Activated naive CD8-positive, alpha-beta T cell treated with anti-CD3 and anti-CD28 coated beads for 36 hours (primary cell): ENCODE measurements around the gene CHD1L. TPM values are rescaled to one million over a fixed set of nuclear protein-coding genes. Genes with fewer than 3 reads are reported as not detected.
"Not testable (repeated sequence)": the region's sequence is repeated elsewhere in the genome, so short reads cannot be mapped to it uniquely, and the experiment has no call there.

Source experiments
- DNase-seq: peaks from one replicate; pipeline ENCODE4 v3.0.0; 2021
- H3K27ac Mint-ChIP-seq: one replicate; pipeline ENCODE4 v1.8.0; 2022; ENCODE audit warnings: mild to moderate bottlenecking, moderate library complexity, mixed read lengths
- H3K27me3 Mint-ChIP-seq: one replicate; pipeline ENCODE4 v1.8.0; 2022; ENCODE audit warnings: mild to moderate bottlenecking, mixed read lengths
- H3K36me3 Mint-ChIP-seq: one replicate; pipeline ENCODE4 v1.8.0; 2021; ENCODE audit warnings: mild to moderate bottlenecking, mixed read lengths
- H3K4me1 Mint-ChIP-seq: one replicate; pipeline ENCODE4 v1.8.0; 2021; ENCODE audit warnings: mixed read lengths
- H3K4me3 Mint-ChIP-seq: one replicate; pipeline ENCODE4 v1.8.0; 2022; ENCODE audit warnings: mild to moderate bottlenecking, moderate library complexity, mixed read lengths
- H3K9me3 Mint-ChIP-seq: one replicate; pipeline ENCODE4 v1.8.0; 2022; ENCODE audit warnings: mixed read lengths
- total RNA-seq, 2 experiments: library from RNA; stranded (reverse); gene quantifications; one replicate each; pipeline ENCODE4 v1.2.3, GENCODE V29; 2021

CHD1L gene
- total RNA-seq, 2 experiments from 2014 or later, result 65.9 to 70.0 TPM

DNA sequence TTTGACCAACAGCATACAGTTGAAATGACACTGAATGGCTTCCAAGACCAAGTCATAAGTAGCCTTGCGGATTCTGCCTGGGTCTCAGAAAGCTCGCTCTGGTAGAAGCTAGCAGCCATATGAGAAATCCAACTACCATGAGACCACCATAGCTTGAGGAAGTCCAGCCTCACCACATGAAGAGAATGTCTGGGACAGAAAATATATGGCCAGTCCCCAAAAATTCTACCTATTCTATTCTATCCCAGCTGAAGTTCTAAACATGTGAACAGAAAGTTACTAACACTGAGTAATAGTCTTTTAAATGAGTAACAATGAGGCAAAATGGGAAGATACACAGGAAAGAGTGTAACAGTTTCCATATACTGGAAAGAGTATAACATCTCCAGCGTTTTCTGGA is 26.4 kb upstream of the CHD1L start:
- Mint-ChIP-seq H3K27me3 (no peaks in the 10 kb centered on the region), H3K27ac (no peak overlapping the region), H3K36me3 (no peaks in the 10 kb centered on the region), H3K4me1 (no peaks in the 10 kb centered on the region), H3K4me3 (no peak overlapping the region), H3K9me3 (no peaks in the 10 kb centered on the region)
- DNase-seq, result no peak

DNA sequence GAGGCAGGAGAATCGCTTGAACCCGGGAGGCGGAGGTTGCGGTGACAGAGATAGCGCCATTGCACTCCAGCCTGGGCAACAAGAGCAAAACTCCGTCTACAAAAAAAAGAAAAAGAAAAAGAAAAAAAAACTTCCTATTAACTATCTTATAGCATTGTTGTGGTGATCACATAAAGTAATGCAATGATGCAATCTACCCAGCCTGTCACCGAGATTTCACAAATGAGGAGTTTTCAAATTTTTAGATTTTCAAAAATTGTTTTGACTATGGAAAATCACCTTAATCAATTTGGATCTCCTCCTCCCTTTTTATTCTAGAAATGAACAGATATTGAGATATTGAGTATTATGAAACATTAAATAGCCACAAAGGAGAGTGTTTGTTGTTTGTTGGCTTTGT is 25.3 kb upstream of the CHD1L start:
- H3K4me3 Mint-ChIP-seq, result no peak overlapping the region
- H3K27me3 Mint-ChIP-seq, result no peaks in the 10 kb centered on the region
- H3K36me3 Mint-ChIP-seq, result no peaks in the 10 kb centered on the region
- no peaks in the 10 kb centered on the region for H3K4me1 Mint-ChIP-seq
- no peaks in the 10 kb centered on the region for H3K9me3 Mint-ChIP-seq
- no peak for DNase-seq
- no peak overlapping the region for H3K27ac Mint-ChIP-seq

DNA sequence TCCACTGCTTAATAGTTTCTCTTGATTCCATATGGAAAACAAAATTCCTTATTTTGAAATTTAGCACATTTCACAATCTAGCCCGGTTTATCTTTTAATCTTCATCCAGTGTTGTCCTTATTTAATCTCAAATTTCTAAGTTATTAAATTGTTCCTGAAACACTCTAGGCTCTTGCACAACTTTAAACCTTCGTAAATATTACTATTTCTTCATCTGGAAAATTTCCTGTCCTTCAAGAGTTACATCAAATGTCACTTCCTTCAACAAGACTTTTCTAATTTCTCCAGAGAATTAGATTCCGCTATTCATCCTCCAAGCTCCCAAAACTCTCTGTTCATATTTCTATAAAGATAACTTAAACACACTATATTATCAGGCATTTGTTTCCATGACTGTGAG is 23.9 kb upstream of the CHD1L start:
- Mint-ChIP-seq H3K4me3 (no peak overlapping the region), H3K4me1 (no peaks in the 10 kb centered on the region), H3K27me3 (no peaks in the 10 kb centered on the region), H3K27ac (no peak overlapping the region), H3K9me3 (no peaks in the 10 kb centered on the region), H3K36me3 (no peaks in the 10 kb centered on the region)
- no peak for DNase-seq

DNA sequence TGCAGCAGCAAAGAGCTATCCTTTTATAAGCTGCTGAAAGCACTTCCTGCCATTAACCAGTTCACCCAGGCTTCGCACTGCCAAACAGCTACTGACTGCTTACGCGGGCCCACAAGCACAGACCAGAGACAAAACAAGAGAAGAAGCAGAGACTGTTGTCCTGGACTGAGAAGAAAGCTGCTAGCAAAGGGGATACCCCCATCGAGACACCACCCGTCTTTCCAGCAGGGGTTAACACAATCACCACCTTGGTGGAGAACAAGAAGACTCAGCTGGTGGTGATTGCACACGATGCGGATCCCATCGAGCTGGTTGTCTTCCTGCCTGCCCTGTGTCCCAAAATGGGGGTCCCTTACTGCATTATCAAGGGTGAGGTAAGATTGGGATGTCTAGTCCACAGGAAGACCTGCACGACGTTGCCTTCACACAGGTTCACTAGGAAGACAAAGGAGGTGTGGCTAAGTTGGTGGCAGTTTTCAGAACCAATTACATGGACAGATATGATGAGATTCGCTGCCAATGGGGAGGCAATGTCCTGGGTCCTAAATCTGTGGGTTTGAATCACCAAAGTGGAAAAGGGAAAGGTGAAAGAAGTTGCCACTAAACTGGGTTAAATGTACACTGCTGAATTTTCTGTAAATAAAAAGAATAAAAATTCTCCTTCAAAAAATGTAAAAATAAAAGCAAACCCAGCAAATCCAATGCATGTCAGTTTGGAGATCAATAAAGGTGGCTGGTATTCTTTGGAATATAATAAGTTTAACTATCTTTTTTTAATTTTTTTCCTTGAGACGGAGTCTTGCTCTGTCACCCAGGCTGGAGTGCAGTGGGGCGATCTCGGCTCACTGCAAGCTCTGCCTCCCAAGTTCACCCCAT is 18.5 kb upstream of the CHD1L start:
- Mint-ChIP-seq H3K27me3 (peaks cover 6% of the 10 kb centered on the region), H3K36me3 (no peaks in the 10 kb centered on the region), H3K4me1 (peaks cover 14% of the 10 kb centered on the region), H3K4me3 (no peak overlapping the region), H3K27ac (no peak overlapping the region), H3K9me3 (peaks cover 1% of the 10 kb centered on the region)
- DNase-seq, result no peak

DNA sequence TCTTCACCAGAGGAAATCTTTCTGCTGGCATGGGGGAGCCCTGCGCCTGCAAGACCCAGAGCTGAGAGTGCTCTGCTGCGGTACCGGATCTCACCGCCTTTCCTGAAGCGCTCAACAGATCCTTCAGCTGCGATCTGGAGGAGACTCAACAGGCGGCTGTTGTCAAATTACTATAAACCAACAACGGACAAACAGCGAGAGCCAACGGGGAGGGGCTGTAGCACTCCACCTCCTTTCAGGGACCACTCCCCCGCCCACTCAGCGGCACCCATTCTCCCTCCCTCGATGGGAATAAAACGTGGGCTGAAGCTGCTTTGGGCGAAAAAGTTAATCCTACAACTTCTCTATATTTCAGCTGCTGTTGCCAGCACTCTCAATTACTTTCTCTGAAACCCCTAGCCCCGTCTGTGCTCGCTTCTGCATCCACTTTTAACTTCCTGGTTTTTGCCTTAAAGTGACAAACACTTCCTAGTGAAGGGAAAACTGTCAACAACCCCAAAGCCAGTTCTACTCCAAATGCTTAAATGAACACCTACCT is 17.2 kb upstream of the CHD1L start, which contains the start of gene FMO5:
Gene FMO5 (minus strand): TSS at position 147 of the 538 bp plus-strand sequence. CDS start 310 bp downstream, outside the sequence.
- no peaks in the 10 kb centered on the region for H3K36me3 Mint-ChIP-seq
- peaks cover 14% of the 10 kb centered on the region for H3K4me1 Mint-ChIP-seq
- H3K9me3 Mint-ChIP-seq, result peaks cover 1% of the 10 kb centered on the region
- peak; percentile 38 for DNase-seq
- peaks cover 6% of the 10 kb centered on the region for H3K27me3 Mint-ChIP-seq
- peak within 1 kb of the TSS; percentile 73 for H3K27ac Mint-ChIP-seq
- peak within 1 kb of the TSS; percentile 86 for H3K4me3 Mint-ChIP-seq

DNA sequence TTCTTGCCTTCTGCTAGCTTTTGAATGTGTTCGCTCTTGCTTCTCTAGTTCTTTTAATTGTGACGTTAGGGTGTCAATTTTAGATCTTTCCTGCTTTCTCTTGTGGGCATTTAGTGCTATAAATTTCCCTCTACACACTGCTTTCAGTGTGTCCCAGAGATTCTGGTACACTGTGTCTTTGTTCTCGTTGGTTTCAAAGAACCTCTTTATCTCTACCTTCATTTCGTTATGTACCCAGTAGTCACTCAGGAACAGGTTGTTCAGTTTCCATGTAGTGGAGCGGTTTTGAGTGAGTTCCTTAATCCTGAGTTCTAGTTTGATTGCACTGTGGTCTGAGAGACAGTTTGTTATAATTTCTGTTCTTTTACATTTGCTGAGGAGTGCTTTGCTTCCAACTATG is 11.5 kb upstream of the CHD1L start:
- not testable (repeated sequence) for H3K4me1 Mint-ChIP-seq, H3K4me3 Mint-ChIP-seq, DNase-seq, H3K36me3 Mint-ChIP-seq, H3K27me3 Mint-ChIP-seq, H3K9me3 Mint-ChIP-seq, H3K27ac Mint-ChIP-seq

DNA sequence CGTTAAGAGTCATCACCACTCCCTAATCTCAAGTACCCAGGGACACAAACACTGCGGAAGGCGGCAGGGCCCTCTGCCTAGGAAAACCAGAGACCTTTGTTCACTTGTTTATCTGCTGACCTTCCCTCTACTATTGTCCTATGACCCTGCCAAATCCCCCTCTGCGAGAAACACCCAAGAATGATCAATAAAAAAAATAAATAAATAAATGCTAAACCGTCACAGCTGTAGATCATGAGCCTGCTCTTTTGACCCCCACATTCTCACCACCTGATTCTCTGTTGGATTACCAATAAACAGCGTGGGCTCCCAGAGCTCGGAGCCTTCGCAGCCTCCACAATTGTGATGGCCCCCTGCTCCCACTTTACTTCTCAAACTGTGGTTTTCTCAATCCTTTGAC is 8.6 kb upstream of the CHD1L start:
- H3K4me3 Mint-ChIP-seq, DNase-seq, H3K4me1 Mint-ChIP-seq, H3K9me3 Mint-ChIP-seq, H3K27me3 Mint-ChIP-seq, H3K27ac Mint-ChIP-seq, H3K36me3 Mint-ChIP-seq: not testable (repeated sequence)

DNA sequence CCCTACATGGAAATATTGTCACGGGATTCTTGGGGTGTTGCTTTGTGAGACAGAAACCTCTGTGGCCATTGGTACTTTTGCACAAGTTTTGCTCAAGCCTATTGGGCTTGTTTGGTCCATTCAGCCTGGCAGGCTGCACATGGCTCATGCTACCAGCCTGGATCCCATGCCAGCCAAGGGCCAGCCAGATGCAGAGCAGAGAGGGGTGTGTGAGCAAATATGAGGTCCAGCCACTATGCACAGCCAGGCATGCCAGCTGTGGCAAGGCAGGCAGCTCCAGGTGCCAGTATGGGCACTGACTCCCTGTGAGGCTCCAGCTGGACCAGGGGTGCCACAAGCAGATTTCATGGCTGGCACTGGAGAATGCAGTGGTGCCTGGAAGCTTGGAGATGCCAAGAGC is 6.7 kb upstream of the CHD1L start:
- H3K4me1 Mint-ChIP-seq, result no peaks in the 10 kb centered on the region
- H3K36me3 Mint-ChIP-seq, result no peaks in the 10 kb centered on the region
- peaks cover 4% of the 10 kb centered on the region for H3K27me3 Mint-ChIP-seq
- no peak overlapping the region for H3K4me3 Mint-ChIP-seq
- DNase-seq, result no peak
- H3K27ac Mint-ChIP-seq, result no peak overlapping the region
- peaks cover 2% of the 10 kb centered on the region for H3K9me3 Mint-ChIP-seq

DNA sequence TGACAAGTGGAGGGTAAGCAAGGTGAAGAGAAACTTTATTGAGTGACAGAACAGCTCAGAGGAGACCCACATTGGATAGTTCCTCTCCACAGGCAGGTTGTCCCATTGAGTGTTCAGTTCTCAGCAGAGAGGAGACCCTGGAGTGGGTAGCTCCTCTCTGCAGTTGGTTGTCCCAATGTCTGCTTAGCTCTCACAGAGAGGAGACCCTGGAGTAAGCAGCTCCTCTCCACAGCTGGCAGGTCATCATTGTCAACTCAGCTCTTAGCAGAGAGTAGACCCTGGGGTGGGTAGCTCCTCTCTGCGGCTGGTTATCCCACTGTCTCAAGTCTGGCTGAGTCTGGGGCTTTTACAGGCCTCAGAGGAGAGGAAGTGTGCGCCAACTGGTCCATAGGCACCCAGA is 6.0 kb upstream of the CHD1L start:
- Mint-ChIP-seq H3K36me3 (no peaks in the 10 kb centered on the region), H3K9me3 (peaks cover 2% of the 10 kb centered on the region)
- no peak for DNase-seq

DNA sequence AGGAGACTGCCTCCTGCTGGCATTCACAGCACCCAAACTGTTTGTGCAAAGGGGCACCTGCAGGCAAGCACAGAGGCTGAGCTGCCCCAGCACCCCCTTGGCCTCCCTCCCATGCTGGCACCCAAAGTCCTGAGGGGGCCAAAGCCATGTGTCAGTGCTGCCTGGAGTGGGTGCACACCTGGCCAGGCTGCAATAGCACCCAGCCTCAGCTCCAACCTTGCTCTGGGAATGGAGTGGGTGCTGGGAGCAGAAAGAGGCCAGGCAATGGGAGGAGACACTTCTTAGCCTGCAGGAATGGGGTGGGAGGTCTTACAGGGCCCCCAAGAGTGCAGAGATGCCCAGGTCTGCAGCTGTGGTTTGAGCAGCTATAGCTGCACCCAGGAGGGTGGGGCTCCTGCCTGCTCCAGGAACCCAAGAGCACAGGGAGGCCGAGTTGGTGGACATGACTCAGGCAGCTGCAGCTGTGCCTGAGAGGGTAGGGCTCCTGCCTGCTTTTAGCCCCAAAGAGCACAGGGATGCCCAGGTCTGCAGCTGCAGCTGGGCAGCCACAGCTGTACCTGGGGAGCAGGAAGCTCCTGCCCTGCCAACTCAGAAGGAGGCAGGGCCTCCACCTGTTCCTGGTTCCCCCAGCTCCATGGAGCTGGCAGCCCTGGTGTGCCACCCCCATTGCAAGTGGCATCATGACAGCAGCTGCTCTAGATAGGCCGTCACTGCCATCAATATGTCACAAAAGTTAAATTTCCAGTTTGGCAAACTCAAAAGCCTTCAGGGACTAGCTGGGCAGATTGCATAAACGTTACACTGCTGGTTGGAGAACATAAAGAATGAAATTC is 5.3 kb upstream of the CHD1L start:
- peaks cover 5% of the 10 kb centered on the region for H3K4me1 Mint-ChIP-seq
- no peaks in the 10 kb centered on the region for H3K9me3 Mint-ChIP-seq
- no peaks in the 10 kb centered on the region for H3K36me3 Mint-ChIP-seq
- peaks cover 4% of the 10 kb centered on the region for H3K27me3 Mint-ChIP-seq
- no peak for DNase-seq
- no peak overlapping the region for H3K27ac Mint-ChIP-seq
- H3K4me3 Mint-ChIP-seq, result no peak overlapping the region

More for the DNA sequence above, 6.0 kb upstream of the CHD1L start:
- H3K27ac Mint-ChIP-seq, result no peak overlapping the region
- H3K4me3 Mint-ChIP-seq, result no peak overlapping the region
- peaks cover under 1% of the 10 kb centered on the region for H3K4me1 Mint-ChIP-seq
- peaks cover 4% of the 10 kb centered on the region for H3K27me3 Mint-ChIP-seq

DNA sequence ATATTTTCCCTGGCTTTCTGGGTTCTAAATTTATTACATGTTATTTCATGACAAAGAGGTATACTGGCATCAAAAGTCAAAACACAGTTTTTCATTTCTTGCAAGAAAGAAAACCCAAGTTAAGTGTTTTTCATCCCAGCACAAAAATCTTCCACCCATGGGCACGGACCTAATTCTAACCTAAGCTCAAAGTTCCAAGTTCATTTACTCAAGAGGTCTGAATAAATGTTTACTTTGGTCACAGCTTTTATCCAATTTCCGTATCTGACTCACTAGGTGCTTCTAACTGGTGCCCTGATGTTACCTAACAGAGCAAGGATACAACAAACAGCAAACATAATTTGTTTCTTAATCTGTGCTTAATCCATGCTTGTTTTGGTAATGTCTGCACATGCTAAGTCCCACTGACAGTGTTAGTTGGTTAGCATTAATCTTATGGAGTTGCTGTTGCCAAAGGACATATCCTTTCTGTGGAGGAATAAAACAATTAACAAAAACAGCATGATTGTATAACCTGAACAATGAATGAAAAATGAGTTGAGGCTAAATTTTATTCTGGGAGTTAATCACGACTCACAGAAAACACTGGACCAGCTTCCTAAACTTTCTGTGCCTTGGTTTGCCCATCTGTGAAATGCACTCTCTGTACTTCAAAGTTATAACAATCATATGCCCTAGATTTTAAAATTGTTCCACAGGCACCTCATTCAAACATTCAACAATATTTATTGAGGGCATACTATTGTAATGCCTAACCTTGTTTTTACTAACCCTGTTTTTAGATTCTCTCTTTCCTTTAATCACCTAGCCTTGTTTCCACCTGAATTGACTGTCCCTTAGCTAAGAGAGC is 4.2 kb upstream of the CHD1L start:
- Mint-ChIP-seq H3K36me3 (no peaks in the 10 kb centered on the region), H3K9me3 (no peaks in the 10 kb centered on the region), H3K27ac (no peak overlapping the region), H3K4me1 (peaks cover 6% of the 10 kb centered on the region), H3K4me3 (no peak overlapping the region), H3K27me3 (peaks cover 4% of the 10 kb centered on the region)
- no peak for DNase-seq

DNA sequence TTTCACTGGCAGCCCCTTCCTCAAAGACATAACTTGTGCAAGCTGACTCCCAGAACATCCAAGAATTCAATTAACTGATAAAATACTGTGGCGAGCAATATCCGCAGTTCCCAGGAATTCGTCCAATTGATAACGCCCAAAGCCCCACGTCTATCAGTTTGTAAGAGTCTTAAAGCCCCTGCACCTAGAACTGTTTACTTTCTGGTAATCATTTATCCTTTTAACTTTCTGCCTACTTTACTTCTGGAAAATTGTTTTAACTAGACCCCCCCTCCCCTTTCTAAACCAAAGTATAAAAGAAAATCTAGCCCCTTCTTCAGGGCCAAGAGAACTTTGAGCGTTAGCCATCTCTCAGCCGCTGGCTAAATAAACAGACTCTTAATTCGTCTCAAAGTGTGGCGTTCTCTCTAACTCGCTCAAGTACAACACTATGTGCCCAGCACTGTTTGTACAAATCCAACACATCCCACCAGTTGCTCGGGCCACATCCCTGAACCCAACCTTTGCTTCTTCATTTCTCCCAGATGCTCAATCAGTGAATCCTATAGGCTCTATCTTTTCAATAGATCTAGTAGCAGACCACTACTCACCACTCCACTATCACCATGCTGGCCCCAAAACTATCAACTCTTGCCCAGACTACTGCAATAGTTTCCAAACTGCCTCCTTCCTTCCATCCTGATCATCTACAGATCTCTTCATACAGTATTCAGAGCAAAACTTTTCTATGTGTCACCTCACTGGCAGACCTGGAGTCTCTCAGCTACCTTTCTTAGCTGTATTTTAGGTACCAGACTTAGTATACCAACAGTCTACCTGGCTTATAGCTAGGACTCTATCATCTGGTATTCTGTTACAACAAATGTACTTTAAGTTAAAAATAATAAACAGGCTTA is 3.3 kb upstream of the CHD1L start:
- no peaks in the 10 kb centered on the region for H3K9me3 Mint-ChIP-seq
- no peak for DNase-seq
- H3K36me3 Mint-ChIP-seq, result peaks cover 5% of the 10 kb centered on the region
- H3K4me3 Mint-ChIP-seq, result no peak overlapping the region
- peaks cover 4% of the 10 kb centered on the region for H3K27me3 Mint-ChIP-seq
- peaks cover 11% of the 10 kb centered on the region for H3K4me1 Mint-ChIP-seq
- no peak overlapping the region for H3K27ac Mint-ChIP-seq

DNA sequence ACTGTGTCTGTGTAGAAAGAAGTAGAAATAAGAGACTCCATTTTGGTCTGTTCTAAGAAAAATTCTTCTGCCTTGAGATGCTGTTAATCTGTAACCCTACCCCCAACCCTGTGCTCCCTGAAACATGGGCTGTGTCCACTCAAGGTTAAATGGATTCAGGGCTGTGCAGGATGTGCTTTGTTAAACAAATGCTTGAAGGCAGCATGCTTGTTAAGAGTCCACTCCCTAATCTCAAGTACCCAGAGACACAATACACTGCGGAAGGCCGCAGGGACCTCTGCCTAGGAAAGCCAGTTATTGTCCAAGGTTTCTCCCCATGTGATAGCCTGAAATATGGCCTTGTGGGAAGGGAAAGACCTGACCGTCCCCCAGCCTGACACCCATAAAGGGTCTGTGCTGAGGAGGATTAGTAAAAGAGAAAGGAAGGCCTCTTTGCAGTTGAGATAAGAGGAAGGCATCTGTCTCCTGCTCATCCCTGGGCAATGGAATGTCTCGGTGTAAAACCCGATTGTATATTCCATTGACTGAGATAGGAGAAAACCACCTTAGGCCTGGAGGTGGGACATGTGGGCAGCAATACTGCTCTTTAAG is 2.3 kb upstream of the CHD1L start:
- H3K4me3 Mint-ChIP-seq, DNase-seq, H3K9me3 Mint-ChIP-seq, H3K27me3 Mint-ChIP-seq, H3K27ac Mint-ChIP-seq: not testable (repeated sequence)
- Mint-ChIP-seq H3K4me1 (peaks cover 18% of the 10 kb centered on the region), H3K36me3 (peaks cover 12% of the 10 kb centered on the region)
